NCI-H345 (cell line): ENCODE measurements around the gene EPHB1.

Experiments used
- DNase-seq: peaks from one replicate; lab custom pipeline; 2025; lab: John Stamatoyannopoulos, UW

The EPHB1 gene

GRCh38 chr3:135161425-135161824, 366.4 kb downstream of the EPHB1 start:
- DNase-seq, result no peak

- no peak for DNase-seq
Observed at GRCh38 chr3:135163701-135164100, 368.6 kb downstream of the EPHB1 start.

- DNase-seq, result no peak
Observed at GRCh38 chr3:135165260-135165659, 370.2 kb downstream of the EPHB1 start.

- DNase-seq, result no peak
Observed at GRCh38 chr3:135166266-135166825, 371.3 kb downstream of the EPHB1 start.

GRCh38 chr3:135168822-135169221, 373.8 kb downstream of the EPHB1 start:
- no peak for DNase-seq

- DNase-seq, result no peak
Observed at GRCh38 chr3:135169651-135170050, 374.6 kb downstream of the EPHB1 start.

- no peak for DNase-seq
Observed at GRCh38 chr3:135170732-135171131, 375.7 kb downstream of the EPHB1 start.

- no peak for DNase-seq
Observed at GRCh38 chr3:135172191-135172869, 377.3 kb downstream of the EPHB1 start.

GRCh38 chr3:135175728-135176277, 380.7 kb downstream of the EPHB1 start:
- DNase-seq, result no peak

- DNase-seq, result no peak
Observed at GRCh38 chr3:135176881-135177280, 381.8 kb downstream of the EPHB1 start.

- DNase-seq, result no peak
Observed at GRCh38 chr3:135178566-135178965, 383.5 kb downstream of the EPHB1 start.

GRCh38 chr3:135181408-135181807, 386.3 kb downstream of the EPHB1 start:
- DNase-seq, result no peak

- no peak for DNase-seq
Observed at GRCh38 chr3:135182364-135182998, 387.4 kb downstream of the EPHB1 start.

GRCh38 chr3:135190658-135191057, 395.6 kb downstream of the EPHB1 start:
- DNase-seq, result no peak

GRCh38 chr3:135191708-135192107, 396.6 kb downstream of the EPHB1 start:
- no peak for DNase-seq

GRCh38 chr3:135192929-135193328, 397.9 kb downstream of the EPHB1 start:
- no peak for DNase-seq

- no peak for DNase-seq
Observed at GRCh38 chr3:135197246-135197645, 402.2 kb downstream of the EPHB1 start.

GRCh38 chr3:135197856-135198255, 402.8 kb downstream of the EPHB1 start:
- no peak for DNase-seq

- DNase-seq, result no peak
Observed at GRCh38 chr3:135199137-135199536, 404.1 kb downstream of the EPHB1 start.

GRCh38 chr3:135203026-135203425, 408.0 kb downstream of the EPHB1 start:
- DNase-seq, result no peak

GRCh38 chr3:135213213-135213612, 418.2 kb downstream of the EPHB1 start:
- DNase-seq, result no peak

GRCh38 chr3:135213822-135214221, 418.8 kb downstream of the EPHB1 start:
- no peak for DNase-seq

- DNase-seq, result no peak
Observed at GRCh38 chr3:135214400-135214799, 419.3 kb downstream of the EPHB1 start.
